DND-41 (cell line): ENCODE data around the gene FBXO3.

Experiments
- ATAC-seq: fragments of 200-7000 bp; cut with Tn5 transposase; 3 replicates; pipeline ENCODE4 v1.9.1; 2021; ENCODE audit warnings: low read depth; ENCODE audit not compliant: insufficient read depth
- DNase-seq: peaks from one replicate; pipeline ENCODE4 v3.0.0-alpha.2; 2020
- H2AFZ ChIP-seq: 2 replicates; pipeline ENCODE4 v1.6.0; 2012; ENCODE audit warnings: low read depth, low read length
- H3K27ac ChIP-seq: 2 replicates; pipeline ENCODE4 v1.5.1; 2012; ENCODE audit warnings: low read length, inconsistent platforms
- H3K27me3 ChIP-seq: fragments of 200-600 bp; sonication (generic); 2 replicates; pipeline ENCODE4 v1.6.0; 2012; ENCODE audit warnings: low read length, mild to moderate bottlenecking, inconsistent platforms; ENCODE audit not compliant: insufficient read depth, poor library complexity
- H3K36me3 ChIP-seq: 2 replicates; pipeline ENCODE4 v1.5.1; 2012; ENCODE audit warnings: low read length, inconsistent platforms; ENCODE audit not compliant: insufficient read depth
- H3K4me1 ChIP-seq: 2 replicates; pipeline ENCODE4 v1.5.1; 2012; ENCODE audit warnings: mild to moderate bottlenecking, low read length; ENCODE audit not compliant: insufficient read depth
- H3K4me2 ChIP-seq: 2 replicates; pipeline ENCODE4 v1.6.0; 2012; ENCODE audit warnings: mild to moderate bottlenecking, moderate library complexity, low read length, inconsistent platforms; ENCODE audit not compliant: insufficient read depth
- H3K4me3 ChIP-seq, 2 experiments: fragments of 200-600 bp in 1 of 2; shearing (Covaris generic) in 1 of 2; 2 replicates each; pipeline ENCODE4 v1.5.1; 2012 to 2016; ENCODE audit warnings: inconsistent platforms in 2 of 2, low read length in 2 of 2, mild to moderate bottlenecking in 2 of 2, low read depth in 1 of 2, moderate library complexity in 1 of 2
- H3K79me2 ChIP-seq: 2 replicates; pipeline ENCODE4 v1.6.0; 2012; ENCODE audit warnings: low read length, inconsistent platforms; ENCODE audit not compliant: insufficient read depth
- H3K9ac ChIP-seq: 2 replicates; pipeline ENCODE4 v1.6.0; 2012; ENCODE audit warnings: low read depth, mild to moderate bottlenecking, inconsistent platforms, low read length, moderate library complexity
- H3K9me3 ChIP-seq: 2 replicates; pipeline ENCODE4 v1.5.1; 2012; ENCODE audit warnings: low read length, moderate library complexity, mild to moderate bottlenecking, inconsistent platforms; ENCODE audit not compliant: insufficient read depth, severe bottlenecking
- H4K20me1 ChIP-seq: 2 replicates; pipeline ENCODE4 v1.6.0; 2012; ENCODE audit warnings: low read length; ENCODE audit not compliant: insufficient read depth
- EZH2 ChIP-seq: IDR thresholded peaks from 3 replicates; pipeline ENCODE4 v1.6.1; 2012; ENCODE audit warnings: borderline replicate concordance, low read depth, mild to moderate bottlenecking, moderate library complexity, low read length, inconsistent platforms; ENCODE audit not compliant: severe bottlenecking
- TF ChIP-seq, protein P1 (sequence below): IDR thresholded peaks from 2 replicates; pipeline ENCODE4 v1.5.1; 2012; ENCODE audit warnings: borderline replicate concordance, low read length, moderate library complexity, mild to moderate bottlenecking; ENCODE audit not compliant: poor library complexity, severe bottlenecking; ENCODE audit errors: extremely low read depth

FBXO3 gene

DNA sequence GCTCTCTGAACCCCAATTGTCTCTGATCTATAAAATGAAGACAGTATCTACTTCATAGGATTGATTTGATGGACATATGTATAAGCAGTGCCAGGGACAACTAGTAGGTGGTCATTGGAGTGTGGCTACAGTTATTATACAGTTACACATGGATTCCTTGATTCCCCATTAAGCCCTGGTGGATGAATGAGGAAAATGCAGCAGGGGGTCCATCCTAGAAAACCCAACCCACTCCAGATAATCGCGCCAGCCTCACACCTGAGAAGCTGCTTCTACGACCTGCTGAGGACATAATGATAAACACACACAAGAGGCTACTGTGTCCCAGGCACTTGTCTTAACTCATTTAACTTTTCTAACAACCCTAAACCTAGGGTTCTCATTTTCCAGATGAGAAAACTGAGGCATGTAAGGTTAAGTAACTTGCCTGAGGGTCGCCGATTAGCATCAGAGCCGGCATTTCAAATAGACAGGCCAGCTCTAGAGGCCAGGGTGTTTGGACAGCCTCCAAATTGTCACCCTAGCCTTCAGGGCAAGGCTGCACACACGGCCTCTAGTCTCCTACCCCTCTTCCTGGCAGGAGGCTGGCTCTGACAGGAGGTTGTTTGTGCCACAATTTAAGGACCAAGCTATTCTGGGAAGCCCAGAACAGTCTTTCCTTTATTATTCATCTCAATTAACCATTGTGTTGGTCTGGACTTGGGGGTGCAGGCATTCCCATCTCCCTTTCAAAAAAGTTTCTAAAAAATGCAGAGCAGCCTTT is 69.9 kb downstream of the FBXO3 start:
- Histone ChIP-seq H3K4me3 (no peak overlapping the region), H3K9me3 (no peaks in the 10 kb centered on the region), H3K79me2 (no peaks in the 10 kb centered on the region), H3K4me2 (no peak overlapping the region), H3K9ac (no peak overlapping the region), H3K27ac (no peak overlapping the region), H2AFZ (no peak overlapping the region), H3K36me3 (no peaks in the 10 kb centered on the region), H3K27me3 (no peaks in the 10 kb centered on the region), H4K20me1 (no peaks in the 10 kb centered on the region), H3K4me1 (peaks cover 18% of the 10 kb centered on the region)
- TF ChIP-seq, protein P1, sequence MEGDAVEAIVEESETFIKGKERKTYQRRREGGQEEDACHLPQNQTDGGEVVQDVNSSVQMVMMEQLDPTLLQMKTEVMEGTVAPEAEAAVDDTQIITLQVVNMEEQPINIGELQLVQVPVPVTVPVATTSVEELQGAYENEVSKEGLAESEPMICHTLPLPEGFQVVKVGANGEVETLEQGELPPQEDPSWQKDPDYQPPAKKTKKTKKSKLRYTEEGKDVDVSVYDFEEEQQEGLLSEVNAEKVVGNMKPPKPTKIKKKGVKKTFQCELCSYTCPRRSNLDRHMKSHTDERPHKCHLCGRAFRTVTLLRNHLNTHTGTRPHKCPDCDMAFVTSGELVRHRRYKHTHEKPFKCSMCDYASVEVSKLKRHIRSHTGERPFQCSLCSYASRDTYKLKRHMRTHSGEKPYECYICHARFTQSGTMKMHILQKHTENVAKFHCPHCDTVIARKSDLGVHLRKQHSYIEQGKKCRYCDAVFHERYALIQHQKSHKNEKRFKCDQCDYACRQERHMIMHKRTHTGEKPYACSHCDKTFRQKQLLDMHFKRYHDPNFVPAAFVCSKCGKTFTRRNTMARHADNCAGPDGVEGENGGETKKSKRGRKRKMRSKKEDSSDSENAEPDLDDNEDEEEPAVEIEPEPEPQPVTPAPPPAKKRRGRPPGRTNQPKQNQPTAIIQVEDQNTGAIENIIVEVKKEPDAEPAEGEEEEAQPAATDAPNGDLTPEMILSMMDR, result no peak
- TF ChIP-seq EZH2, result no peak
- no peak for DNase-seq
- no peak for ATAC-seq

GRCh38 chr11:33703788-33704187 is 70.5 kb downstream of the FBXO3 start:
- H3K4me1 ChIP-seq, result peaks cover 18% of the 10 kb centered on the region

GRCh38 chr11:33703234-33703633 is 71.1 kb downstream of the FBXO3 start:
- no peak for ATAC-seq
- no peak overlapping the region for H3K9ac ChIP-seq
- H3K4me1 ChIP-seq, result peaks cover 18% of the 10 kb centered on the region
- H3K4me2 ChIP-seq, result no peak overlapping the region
- no peaks in the 10 kb centered on the region for H4K20me1 ChIP-seq
- no peak overlapping the region for H3K4me3 ChIP-seq
- H2AFZ ChIP-seq, result no peak overlapping the region
- TF ChIP-seq, protein P1, result no peak
- TF ChIP-seq EZH2, result no peak
- H3K79me2 ChIP-seq, result no peaks in the 10 kb centered on the region
- DNase-seq, result no peak
- H3K27ac ChIP-seq, result no peak overlapping the region
- no peaks in the 10 kb centered on the region for H3K9me3 ChIP-seq
- no peaks in the 10 kb centered on the region for H3K27me3 ChIP-seq
- H3K36me3 ChIP-seq, result no peaks in the 10 kb centered on the region

More at GRCh38 chr11:33703788-33704187, 70.5 kb downstream of the FBXO3 start:
- DNase-seq (no peak), ATAC-seq (no peak)
- Histone ChIP-seq H3K9ac (no peak overlapping the region), H4K20me1 (no peaks in the 10 kb centered on the region), H3K4me2 (no peak overlapping the region), H2AFZ (no peak overlapping the region), H3K36me3 (no peaks in the 10 kb centered on the region), H3K79me2 (no peaks in the 10 kb centered on the region), H3K9me3 (no peaks in the 10 kb centered on the region), H3K27me3 (no peaks in the 10 kb centered on the region), H3K27ac (no peak overlapping the region), H3K4me3 (no peak overlapping the region)
- TF ChIP-seq, protein P1, result no peak
- no peak for TF ChIP-seq EZH2
